GM08714 (cell line): ENCODE data around the gene GDE1.

Experiments
- H3K4me3 ChIP-seq: fragments of 200-500 bp; sonication (Bioruptor generic); 2 replicates; pipeline ENCODE4 v1.5.1; 2014; ENCODE audit warnings: mild to moderate bottlenecking, low read length, inconsistent platforms
- ZNF274 ChIP-seq: IDR thresholded peaks from 2 replicates; pipeline ENCODE4 v1.6.1; 2012; ENCODE audit warnings: mild to moderate bottlenecking, low read depth, low read length

The GDE1 gene

GRCh38 chr16:19485611-19486010 is 36.3 kb downstream of the GDE1 start:
- TF ChIP-seq ZNF274 = no peak
- no peak overlapping the region for H3K4me3 ChIP-seq

- TF ChIP-seq ZNF274 = no peak
- no peak overlapping the region for H3K4me3 ChIP-seq
Observed at GRCh38 chr16:19484096-19484495, 37.8 kb downstream of the GDE1 start.

- no peak overlapping the region for H3K4me3 ChIP-seq
- TF ChIP-seq ZNF274 = no peak
Observed at GRCh38 chr16:19482291-19482690, 39.6 kb downstream of the GDE1 start.

- H3K4me3 ChIP-seq = no peak overlapping the region
- no peak for TF ChIP-seq ZNF274
Observed at GRCh38 chr16:19481769-19482168, 40.1 kb downstream of the GDE1 start.

GRCh38 chr16:19481296-19481695 is 40.6 kb downstream of the GDE1 start:
- no peak overlapping the region for H3K4me3 ChIP-seq
- no peak for TF ChIP-seq ZNF274

GRCh38 chr16:19479302-19479721 is 42.6 kb downstream of the GDE1 start:
- no peak overlapping the region for H3K4me3 ChIP-seq
- no peak for TF ChIP-seq ZNF274

GRCh38 chr16:19478505-19478904 is 43.4 kb downstream of the GDE1 start:
- no peak for TF ChIP-seq ZNF274
- no peak overlapping the region for H3K4me3 ChIP-seq

GRCh38 chr16:19474617-19475016 is 47.3 kb downstream of the GDE1 start:
- no peak for TF ChIP-seq ZNF274

GRCh38 chr16:19472482-19472881 is 49.4 kb downstream of the GDE1 start:
- TF ChIP-seq ZNF274 = no peak
- H3K4me3 ChIP-seq = no peak overlapping the region

More at GRCh38 chr16:19474617-19475016, 47.3 kb downstream of the GDE1 start:
- H3K4me3 ChIP-seq = no peak overlapping the region

GRCh38 chr16:19468300-19468699 is 53.6 kb downstream of the GDE1 start:
- no peak overlapping the region for H3K4me3 ChIP-seq
- no peak for TF ChIP-seq ZNF274

- no peak for TF ChIP-seq ZNF274
- no peak overlapping the region for H3K4me3 ChIP-seq
Observed at GRCh38 chr16:19463468-19464315, 58.2 kb downstream of the GDE1 start.

- TF ChIP-seq ZNF274 = no peak
- no peak overlapping the region for H3K4me3 ChIP-seq
Observed at GRCh38 chr16:19460397-19460796, 61.5 kb downstream of the GDE1 start.

GRCh38 chr16:19458722-19459379 is 63.0 kb downstream of the GDE1 start:
- no peak for TF ChIP-seq ZNF274
- no peak overlapping the region for H3K4me3 ChIP-seq
